ENCODE measurements around the gene ZNF688. TPM values are rescaled to one million over a fixed set of nuclear protein-coding genes. Genes with fewer than 3 reads are reported as not detected.

Gene ZNF688
- total and polyA plus RNA-seq, 4 donors = 3.4 to 8.9 (median 4.8) TPM

DNA sequence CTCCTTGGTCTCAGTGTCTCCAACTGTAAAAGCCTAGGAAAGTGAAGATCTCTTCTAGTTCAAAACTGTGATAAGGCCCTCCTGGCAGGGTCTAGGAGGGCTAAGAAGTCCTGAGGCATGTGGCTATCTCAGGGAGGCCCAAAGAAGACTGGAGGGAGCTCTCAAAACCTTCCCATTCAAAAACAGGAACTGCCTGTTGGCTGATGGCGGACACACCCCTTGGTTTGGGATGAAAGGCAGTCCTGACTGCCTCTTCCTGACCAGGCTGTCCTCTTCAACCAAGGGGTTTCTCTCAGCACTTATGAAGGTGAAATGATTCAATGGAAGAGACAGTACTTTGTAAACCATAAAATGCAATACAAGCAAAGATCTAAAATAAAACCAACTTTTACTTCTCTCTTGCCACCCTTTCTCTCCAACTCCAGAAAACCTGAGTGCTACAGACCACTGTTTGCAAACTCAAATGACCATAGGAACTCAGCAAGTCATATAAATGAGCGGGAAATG, 18.1 kb downstream of the ZNF688 start:
- no peaks in the 10 kb centered on the region for H3K9me3 ChIP-seq (ENCODE audit: control insufficient read depth in 4 of 4, low read length in 3 of 4)
- no peak overlapping the region for H3K27ac ChIP-seq (ENCODE audit: low read depth in 1 of 2, low read length in 2 of 2)
- peaks cover 6 to 11% (median 8%) of the 10 kb centered on the region in 4 donors for H3K36me3 ChIP-seq (ENCODE audit: control insufficient read depth in 4 of 4, insufficient read depth in 3 of 4, low read depth in 1 of 4, low read length in 3 of 4)
- H3K27me3 ChIP-seq (ENCODE audit: control insufficient read depth in 4 of 4, insufficient read depth in 4 of 4, low read length in 3 of 4) = no peaks in the 10 kb centered on the region
- no peak for DNase-seq (ENCODE audit: low spot score)
- H3K4me1 ChIP-seq (ENCODE audit: control insufficient read depth in 4 of 4, insufficient read depth in 4 of 4, low read length in 3 of 4) = peaks cover 2 to 11% (median 7%) of the 10 kb centered on the region in 4 donors
- TF ChIP-seq JUND (IDR thresholded peaks at IDR 0.05) = no peak
- no peak for TF ChIP-seq FOXA2 (IDR thresholded peaks at IDR 0.05)
- TF ChIP-seq ZBTB33 (IDR thresholded peaks at IDR 0.05) = no peak
- no peak for TF ChIP-seq HNF4A (conservative IDR thresholded peaks at IDR 0.05)
- no peak for TF ChIP-seq EGR1 (IDR thresholded peaks at IDR 0.05; ENCODE audit: low read depth in 2 of 2)
- TF ChIP-seq RXRA (IDR thresholded peaks at IDR 0.05) = no peak
- no peak for TF ChIP-seq TAF1 (conservative IDR thresholded peaks at IDR 0.05)
- no peak for TF ChIP-seq YY1 (IDR thresholded peaks at IDR 0.05)
- 91% methylated on average over 2 of the region's 2 CpGs for WGBS
- no peak overlapping the region for H3K4me3 ChIP-seq (ENCODE audit: low read depth in 1 of 3, low read length in 3 of 3)
- H3K9ac ChIP-seq (ENCODE audit: low read depth in 1 of 2, low read length in 2 of 2) = no peak overlapping the region

DNA sequence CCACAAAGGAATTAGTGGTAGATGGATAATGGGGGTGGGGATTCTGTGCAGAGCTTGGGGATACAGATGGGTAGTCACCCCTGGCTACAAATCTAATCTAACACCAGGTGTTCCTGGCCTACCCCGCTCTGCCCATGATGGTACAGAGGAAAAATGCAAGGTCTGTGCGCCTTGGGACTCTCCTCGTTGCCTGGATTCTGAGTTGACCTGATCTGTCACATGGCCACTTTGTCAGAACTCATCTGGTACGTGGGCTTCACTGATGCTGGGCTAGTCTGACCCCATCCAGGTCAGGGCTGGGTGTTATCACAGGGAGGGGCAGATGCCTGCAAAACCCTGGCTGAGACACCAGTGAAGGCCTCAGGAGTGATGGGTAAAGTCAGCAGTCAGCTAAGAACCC, 18.6 kb downstream of the ZNF688 start:
- peaks cover 6 to 11% (median 8%) of the 10 kb centered on the region in 4 donors for H3K36me3 ChIP-seq (ENCODE audit: control insufficient read depth in 4 of 4, insufficient read depth in 3 of 4, low read depth in 1 of 4, low read length in 3 of 4)
- DNase-seq (ENCODE audit: low spot score) = no peak
- H3K9me3 ChIP-seq (ENCODE audit: control insufficient read depth in 4 of 4, low read length in 3 of 4) = no peaks in the 10 kb centered on the region
- H3K9ac ChIP-seq (ENCODE audit: low read depth in 1 of 2, low read length in 2 of 2) = no peak overlapping the region
- peaks cover 2 to 11% (median 7%) of the 10 kb centered on the region in 4 donors for H3K4me1 ChIP-seq (ENCODE audit: control insufficient read depth in 4 of 4, insufficient read depth in 4 of 4, low read length in 3 of 4)
- TF ChIP-seq HNF4G (IDR thresholded peaks at IDR 0.05) = no peak
- no peak for TF ChIP-seq RAD21 (IDR thresholded peaks at IDR 0.05)
- TF ChIP-seq FOXA2 (IDR thresholded peaks at IDR 0.05) = no peak
- no peak for TF ChIP-seq RXRA (IDR thresholded peaks at IDR 0.05)
- no peak for TF ChIP-seq ATF3 (IDR thresholded peaks at IDR 0.05)
- 90% methylated on average over 4 of the region's 4 CpGs for WGBS
- H3K27me3 ChIP-seq (ENCODE audit: control insufficient read depth in 4 of 4, insufficient read depth in 4 of 4, low read length in 3 of 4) = no peaks in the 10 kb centered on the region
- H3K27ac ChIP-seq (ENCODE audit: low read depth in 1 of 2, low read length in 2 of 2) = no peak overlapping the region
- no peak overlapping the region for H3K4me3 ChIP-seq (ENCODE audit: low read depth in 1 of 3, low read length in 3 of 3)

DNA sequence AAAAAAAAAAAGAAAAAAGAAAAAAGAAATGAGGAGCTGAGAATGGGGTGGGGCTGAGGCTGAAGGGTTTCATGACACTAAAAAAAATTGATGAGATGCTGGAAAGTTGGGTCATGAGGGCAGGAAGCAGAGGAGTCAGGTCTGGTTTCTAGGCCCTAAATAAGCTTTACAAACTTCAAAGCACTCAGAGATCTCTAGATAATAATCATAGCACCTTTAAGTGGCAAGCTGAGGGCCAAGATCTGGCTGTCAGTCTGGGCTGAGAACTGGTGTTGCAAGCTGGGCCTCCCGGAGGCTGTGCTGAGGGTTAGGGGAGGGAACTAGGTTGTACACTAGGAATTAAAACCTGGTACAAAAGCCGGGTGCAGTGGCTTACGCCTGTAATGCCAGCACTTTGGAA, 19.7 kb downstream of the ZNF688 start:
- H3K27ac ChIP-seq (ENCODE audit: low read depth in 1 of 2, low read length in 2 of 2) = no peak overlapping the region
- TF ChIP-seq ATF3 (IDR thresholded peaks at IDR 0.05) (no peak), HNF4G (IDR thresholded peaks at IDR 0.05) (no peak), RXRA (IDR thresholded peaks at IDR 0.05) (no peak), YY1 (IDR thresholded peaks at IDR 0.05) (no peak), FOXA1 (IDR thresholded peaks at IDR 0.05) (no peak), EGR1 (IDR thresholded peaks at IDR 0.05; ENCODE audit: low read depth in 2 of 2) (no peak), ZBTB33 (IDR thresholded peaks at IDR 0.05) (no peak), NR2F2 (IDR thresholded peaks at IDR 0.05) (no peak), TAF1 (conservative IDR thresholded peaks at IDR 0.05) (no peak)
- no peak overlapping the region for H3K9ac ChIP-seq (ENCODE audit: low read depth in 1 of 2, low read length in 2 of 2)
- peaks cover 0 to 5% (median 2%) of the 10 kb centered on the region in 4 donors for H3K4me1 ChIP-seq (ENCODE audit: control insufficient read depth in 4 of 4, insufficient read depth in 4 of 4, low read length in 3 of 4)
- H3K4me3 ChIP-seq (ENCODE audit: low read depth in 1 of 3, low read length in 3 of 3) = no peak overlapping the region
- DNase-seq (ENCODE audit: low spot score) = no peak
- H3K36me3 ChIP-seq (ENCODE audit: control insufficient read depth in 4 of 4, insufficient read depth in 3 of 4, low read depth in 1 of 4, low read length in 3 of 4) = peaks cover 6 to 11% (median 8%) of the 10 kb centered on the region in 4 donors
- H3K27me3 ChIP-seq (ENCODE audit: control insufficient read depth in 4 of 4, insufficient read depth in 4 of 4, low read length in 3 of 4) = no peaks in the 10 kb centered on the region
- no peaks in the 10 kb centered on the region for H3K9me3 ChIP-seq (ENCODE audit: control insufficient read depth in 4 of 4, low read length in 3 of 4)
- WGBS = 84% methylated on average over 3 of the region's 3 CpGs

Data from liver (tissue), 9 donors.